Measurements from ENCODE around the gene CTDSPL2.

CTDSPL2 gene

DNA sequence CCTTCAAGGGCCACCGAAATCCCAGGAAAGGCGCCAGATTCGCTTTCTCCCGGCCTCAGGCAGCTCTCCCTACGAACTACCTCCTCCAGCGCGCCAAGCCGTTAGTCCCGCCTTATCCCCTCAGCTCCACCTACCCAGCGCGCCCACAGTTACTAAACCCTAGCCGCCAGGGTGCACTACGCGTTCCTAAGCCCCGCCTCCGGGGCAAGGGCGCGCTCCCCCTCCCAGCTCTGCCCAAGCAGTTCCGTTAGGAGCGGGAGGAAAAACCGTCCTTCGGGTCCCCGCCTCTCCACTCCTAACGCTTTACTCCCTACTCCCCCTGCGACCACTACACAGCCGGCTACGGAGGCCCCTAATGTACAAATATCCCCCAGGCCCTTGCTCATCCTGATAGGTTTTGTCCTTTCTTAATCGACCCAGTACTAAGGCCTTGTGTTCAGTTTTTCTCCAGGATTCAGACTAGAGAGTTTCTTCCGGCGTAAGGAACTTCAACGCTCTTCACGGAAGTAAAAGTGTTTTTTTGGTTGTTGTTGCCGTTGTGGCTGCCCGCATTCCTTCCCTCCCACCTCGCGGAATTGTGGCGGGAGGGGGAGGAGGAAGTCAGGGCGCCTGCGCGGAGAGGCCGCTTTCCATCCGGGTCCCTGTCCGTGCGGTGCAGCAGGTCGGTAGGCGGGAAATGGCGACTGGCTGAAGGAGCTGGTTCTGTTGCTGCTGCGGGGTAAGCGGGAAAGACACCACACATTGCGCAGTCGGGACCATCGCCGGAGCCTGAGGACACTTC is at the start of gene CTDSPL2:
Gene CTDSPL2, plus strand, starts transcription at position 655 of the 781 bp plus-strand sequence. CDS start 31,386 bp downstream, outside the sequence.
- peak; percentile 83; the same call in 1 of the 2 replicates for TF ChIP-seq PATZ1 (CRISPR knock-in tag; IDR thresholded peaks at IDR 0.05; ENCODE audit: borderline replicate concordance)
- no peak for TF ChIP-seq RARB (CRISPR knock-in tag; IDR thresholded peaks at IDR 0.05)
- ATAC-seq, result peak; percentile 98

GRCh38 chr15:44381236-44381635 is 46.2 kb upstream of the CTDSPL2 start:
- no peak for TF ChIP-seq GLIS3 (CRISPR knock-in tag; IDR thresholded peaks at IDR 0.05)
- TF ChIP-seq CSRNP3 (CRISPR knock-in tag; IDR thresholded peaks at IDR 0.05), result no peak
- TF ChIP-seq, protein P1, sequence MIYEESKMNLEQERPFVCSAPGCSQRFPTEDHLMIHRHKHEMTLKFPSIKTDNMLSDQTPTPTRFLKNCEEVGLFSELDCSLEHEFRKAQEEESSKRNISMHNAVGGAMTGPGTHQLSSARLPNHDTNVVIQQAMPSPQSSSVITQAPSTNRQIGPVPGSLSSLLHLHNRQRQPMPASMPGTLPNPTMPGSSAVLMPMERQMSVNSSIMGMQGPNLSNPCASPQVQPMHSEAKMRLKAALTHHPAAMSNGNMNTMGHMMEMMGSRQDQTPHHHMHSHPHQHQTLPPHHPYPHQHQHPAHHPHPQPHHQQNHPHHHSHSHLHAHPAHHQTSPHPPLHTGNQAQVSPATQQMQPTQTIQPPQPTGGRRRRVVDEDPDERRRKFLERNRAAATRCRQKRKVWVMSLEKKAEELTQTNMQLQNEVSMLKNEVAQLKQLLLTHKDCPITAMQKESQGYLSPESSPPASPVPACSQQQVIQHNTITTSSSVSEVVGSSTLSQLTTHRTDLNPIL (CRISPR knock-in tag; IDR thresholded peaks at IDR 0.05; ENCODE audit: low read depth), result no peak
- no peak for ATAC-seq

DNA sequence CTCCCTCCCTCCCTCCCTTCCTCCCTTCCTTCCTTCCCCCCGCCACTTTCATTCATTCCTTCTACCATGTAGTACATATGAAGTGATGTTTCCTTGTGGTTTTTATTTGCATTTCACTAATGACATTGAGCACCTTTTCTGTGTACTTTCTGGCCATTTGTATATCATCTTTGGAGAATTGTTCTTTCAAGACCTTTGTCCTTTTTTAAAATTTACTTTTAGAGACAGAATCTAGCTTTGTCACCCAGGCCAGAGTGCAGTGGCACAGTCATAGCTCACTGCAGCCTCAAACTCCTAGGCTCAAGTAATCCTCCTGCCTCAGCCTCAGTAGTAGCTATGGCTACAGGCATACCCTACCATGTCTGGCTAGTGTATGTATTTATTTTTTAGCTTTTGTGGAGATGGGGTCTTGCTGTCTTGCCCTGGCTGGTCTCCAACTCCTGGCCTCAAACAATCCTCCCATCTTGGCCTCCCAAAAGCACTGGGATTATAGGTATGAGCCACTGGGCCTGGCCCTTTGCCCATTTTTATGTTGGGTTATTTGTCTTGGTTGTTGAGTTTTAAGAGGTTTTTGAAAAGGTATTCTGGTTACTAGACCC is 42.0 kb upstream of the CTDSPL2 start:
- TF ChIP-seq ESRRG (CRISPR knock-in tag; IDR thresholded peaks at IDR 0.05) (no peak), CSRNP3 (CRISPR knock-in tag; IDR thresholded peaks at IDR 0.05) (no peak), SNAI2 (CRISPR knock-in tag; IDR thresholded peaks at IDR 0.05) (no peak), ARNTL (CRISPR knock-in tag; IDR thresholded peaks at IDR 0.05; ENCODE audit: borderline replicate concordance, low read depth) (no peak), BACH2 (CRISPR knock-in tag; IDR thresholded peaks at IDR 0.05; ENCODE audit: borderline replicate concordance) (no peak), ZNF70 (CRISPR knock-in tag; IDR thresholded peaks at IDR 0.05) (no peak)
- peak; percentile 41; the same call in 2 of the 3 replicates for ATAC-seq

- no peak for TF ChIP-seq ZFP30 (CRISPR knock-in tag; IDR thresholded peaks at IDR 0.05)
- no peak for TF ChIP-seq ESRRG (CRISPR knock-in tag; IDR thresholded peaks at IDR 0.05)
- TF ChIP-seq PPARA (CRISPR knock-in tag; IDR thresholded peaks at IDR 0.05; ENCODE audit: borderline replicate concordance), result no peak
- no peak for TF ChIP-seq ZNF8 (CRISPR knock-in tag; IDR thresholded peaks at IDR 0.05)
- no peak for TF ChIP-seq OSR1 (CRISPR knock-in tag; IDR thresholded peaks at IDR 0.05)
- TF ChIP-seq, protein P1 (CRISPR knock-in tag; IDR thresholded peaks at IDR 0.05; ENCODE audit: low read depth), result no peak
- no peak for TF ChIP-seq ZNF70 (CRISPR knock-in tag; IDR thresholded peaks at IDR 0.05)
- no peak for ATAC-seq
These were observed 33.4 kb upstream of the CTDSPL2 start for GRCh38 chr15:44394062-44394461.

DNA sequence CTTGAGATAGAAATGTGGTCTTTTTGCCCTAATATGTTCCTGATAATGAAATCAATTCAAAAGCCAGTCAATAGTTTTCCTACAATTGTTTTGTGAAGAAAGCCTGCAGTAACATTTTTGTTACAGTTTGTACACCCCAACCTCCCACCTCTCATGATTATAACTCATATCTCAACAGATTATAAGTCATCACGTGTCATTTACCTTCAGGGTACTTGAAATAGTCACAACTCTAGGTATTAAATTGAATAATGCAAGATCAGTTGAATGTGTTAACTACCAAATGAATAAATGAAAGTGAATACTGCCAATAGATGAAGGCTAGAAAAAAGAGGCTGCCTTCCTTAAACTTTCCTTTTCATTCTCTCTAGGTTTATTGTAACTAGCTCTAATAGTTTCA is 32.9 kb upstream of the CTDSPL2 start:
- ATAC-seq, result no peak
- TF ChIP-seq SNAI2 (CRISPR knock-in tag; IDR thresholded peaks at IDR 0.05) (no peak), GLIS3 (CRISPR knock-in tag; IDR thresholded peaks at IDR 0.05) (no peak), ISL1 (CRISPR knock-in tag; IDR thresholded peaks at IDR 0.05) (no peak), ZFP3 (CRISPR knock-in tag; IDR thresholded peaks at IDR 0.05) (no peak)
